Keratinocyte (primary cell): ENCODE data around the gene HOXD13.

ENCODE experiments used
- CTCF ChIP-seq, 3 experiments: IDR thresholded peaks in 1 of 3; conservative IDR thresholded peaks in 1 of 3; optimal IDR thresholded peaks in 1 of 3; 2 replicates in 2 of 3; 3 replicates in 1 of 3; pipeline versions ENCODE3 to v1.5.1; 2011; ENCODE audit warnings: low read length in 3 of 3, mild to moderate bottlenecking in 3 of 3, moderate library complexity in 2 of 3, control low read depth in 1 of 3, inconsistent platforms in 1 of 3; ENCODE audit not compliant: insufficient read depth in 2 of 3; ENCODE audit errors: extremely low read depth in 1 of 3
- EZH2 ChIP-seq: IDR thresholded peaks from one replicate; pipeline ENCODE4 v1.6.1; 2012; ENCODE audit warnings: inconsistent platforms, mild to moderate bottlenecking, low read length, moderate library complexity

DNA sequence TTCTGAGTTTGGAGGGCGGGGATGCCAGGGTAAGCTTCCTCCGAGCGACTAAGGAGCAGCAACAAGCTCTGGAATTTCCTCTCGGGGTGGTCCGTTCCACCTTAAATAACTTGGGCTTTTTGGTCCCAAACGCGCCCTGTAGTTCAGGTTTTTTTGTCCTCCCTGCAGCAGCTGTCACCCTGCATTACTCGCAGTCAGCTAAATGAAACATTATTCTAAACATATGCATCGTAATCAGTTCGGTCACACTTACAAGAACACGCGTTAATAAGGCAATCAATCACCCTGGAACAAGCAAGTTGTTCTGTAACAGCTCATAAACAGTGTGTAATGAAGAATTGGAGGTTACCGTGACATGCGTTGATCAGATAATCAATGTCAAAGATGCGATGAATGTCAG lies 17.0 kb upstream of the HOXD13 start:
- no peak for TF ChIP-seq CTCF (optimal IDR thresholded peaks at IDR 0.05 in 1 of 3, IDR thresholded peaks at IDR 0.05 in 1 of 3, conservative IDR thresholded peaks at IDR 0.05 in 1 of 3; ENCODE audit: extremely low read depth in 1 of 3, insufficient read depth in 2 of 3, low read length in 3 of 3)
- TF ChIP-seq EZH2: peak; percentile 52
